ENCODE results near the gene PAK1IP1.

DNA sequence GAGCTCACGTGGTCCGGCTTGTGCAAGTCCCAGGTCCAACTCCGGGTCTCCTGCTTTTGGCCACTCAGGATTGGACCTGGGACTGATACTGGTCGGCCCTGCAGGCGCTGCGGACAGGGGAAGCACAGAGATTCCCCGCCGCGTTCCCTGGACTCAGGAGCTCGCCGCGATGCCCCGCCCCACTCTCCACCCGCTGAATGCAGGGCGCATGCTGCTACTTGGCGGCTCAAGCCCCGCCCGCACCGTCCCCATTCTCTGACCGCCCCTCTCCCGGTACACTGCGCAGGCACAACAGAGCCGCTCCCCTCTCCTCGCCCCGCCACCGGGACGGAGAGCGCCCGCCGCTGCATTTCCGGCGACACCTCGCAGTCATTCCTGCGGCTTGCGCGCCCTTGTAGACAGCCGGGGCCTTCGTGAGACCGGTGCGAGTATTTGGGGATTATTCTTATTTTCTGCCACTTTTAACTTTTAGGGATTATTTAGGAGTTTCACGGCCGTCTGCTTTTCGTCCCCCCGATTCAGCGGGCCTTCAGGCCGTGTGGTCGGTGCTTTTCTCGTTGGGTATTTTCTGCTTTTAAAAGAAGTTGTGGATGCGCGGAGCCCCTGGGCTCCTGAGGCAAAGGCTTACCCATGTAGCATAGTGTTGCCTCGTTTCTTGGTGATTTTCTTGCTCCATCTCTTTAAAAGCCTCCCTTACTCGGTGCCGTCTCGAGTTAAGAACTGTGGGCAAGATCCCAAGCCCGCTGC, 28.2 kb downstream of the PAK1IP1 start, which contains the start of gene TMEM14C:
- no peak for TF ChIP-seq CTCF (IDR thresholded peaks at IDR 0.05)
- no peak for TF ChIP-seq EP300 (IDR thresholded peaks at IDR 0.05)

Measured in ovary (tissue), 3 donors.